HG03342 (cell line): ENCODE results near the gene LRP3.
"Not testable (repeated sequence)": the region's sequence is repeated elsewhere in the genome, so short reads cannot be mapped to it uniquely, and the experiment has no call there.

Source experiments
- ATAC-seq: cut with Tn5 transposase; IDR thresholded peaks from one replicate; pipeline ENCODE4 v1.9.1; 2021; ENCODE audit warnings: mild to moderate bottlenecking, moderate library complexity; ENCODE audit not compliant: unreplicated experiment

Gene LRP3

GRCh38 chr19:33215438-33216197, 21.5 kb downstream of the LRP3 start:
- no peak for ATAC-seq

GRCh38 chr19:33216198-33216830, 22.2 kb downstream of the LRP3 start:
- no peak for ATAC-seq

- no peak for ATAC-seq
Observed at GRCh38 chr19:33217881-33218280, 23.8 kb downstream of the LRP3 start.

GRCh38 chr19:33219261-33219815, 25.2 kb downstream of the LRP3 start:
- no peak for ATAC-seq

- ATAC-seq: no peak
Observed at GRCh38 chr19:33220115-33220514, 26.0 kb downstream of the LRP3 start.

GRCh38 chr19:33220735-33221134, 26.6 kb downstream of the LRP3 start:
- ATAC-seq: no peak

GRCh38 chr19:33221638-33222037, 27.5 kb downstream of the LRP3 start:
- ATAC-seq: no peak

- ATAC-seq: not testable (repeated sequence)
Observed at GRCh38 chr19:33222255-33222654, 28.1 kb downstream of the LRP3 start.

GRCh38 chr19:33224694-33225457, 30.7 kb downstream of the LRP3 start:
- no peak for ATAC-seq

GRCh38 chr19:33225458-33225926, 31.4 kb downstream of the LRP3 start, which contains the start of gene SLC7A10:
TSS of gene SLC7A10 (minus strand) at chr19:33225850. CDS start at chr19:33225703, 147 bp downstream.
- no peak for ATAC-seq

GRCh38 chr19:33226550-33227241, 32.6 kb downstream of the LRP3 start:
- no peak for ATAC-seq

GRCh38 chr19:33227242-33227650, 33.1 kb downstream of the LRP3 start:
- ATAC-seq: no peak

GRCh38 chr19:33227870-33228599, 33.9 kb downstream of the LRP3 start:
- no peak for ATAC-seq

GRCh38 chr19:33229962-33230361, 35.8 kb downstream of the LRP3 start:
- no peak for ATAC-seq

GRCh38 chr19:33231511-33231910, 37.4 kb downstream of the LRP3 start:
- ATAC-seq: no peak

GRCh38 chr19:33232656-33233055, 38.5 kb downstream of the LRP3 start:
- ATAC-seq: no peak

- no peak for ATAC-seq
Observed at GRCh38 chr19:33233056-33233873, 39.1 kb downstream of the LRP3 start.

- no peak for ATAC-seq
Observed at GRCh38 chr19:33234092-33234491, 40.0 kb downstream of the LRP3 start.

GRCh38 chr19:33234736-33235135, 40.6 kb downstream of the LRP3 start:
- ATAC-seq: no peak
